CD14-positive monocyte (primary cell): Measurements from ENCODE around the gene SUFU. TPM values are rescaled to one million over a fixed set of nuclear protein-coding genes. Genes with fewer than 3 reads are reported as not detected.

ENCODE experiments used
- DNase-seq, 3 donors: peaks; one replicate each; pipeline ENCODE4 v3.0.0-alpha.2; 2011 to 2022
- H2AFZ ChIP-seq: 2 replicates; pipeline ENCODE4 v1.6.0; 2012; ENCODE audit warnings: mild to moderate bottlenecking, low read depth, low read length, inconsistent platforms; ENCODE audit not compliant: insufficient read depth, poor library complexity, severe bottlenecking
- H3K27ac ChIP-seq, 2 donors: 1 replicate in 1 of 2; 2 replicates in 1 of 2; pipeline ENCODE4 v1.5.1; 2012 to 2013; ENCODE audit warnings: low read length in 2 of 2, control low read depth in 1 of 2, inconsistent platforms in 1 of 2, low read depth in 1 of 2, mild to moderate bottlenecking in 1 of 2
- H3K27me3 ChIP-seq, 2 donors: one replicate each; pipeline versions ENCODE4 v1.6.0 to v1.6.1; 2011 to 2013; ENCODE audit warnings: low read length in 2 of 2; ENCODE audit not compliant: control insufficient read depth in 2 of 2, insufficient read depth in 2 of 2
- H3K36me3 ChIP-seq, 2 donors: replicated peaks in 1 of 2; 1 replicate in 1 of 2; 2 replicates in 1 of 2; pipeline versions ENCODE4 v1.5.1 to v1.6.1; 2012 to 2013; ENCODE audit warnings: low read length in 2 of 2, control low read depth in 1 of 2, inconsistent platforms in 1 of 2, mild to moderate bottlenecking in 1 of 2; ENCODE audit not compliant: insufficient read depth in 2 of 2, control insufficient read depth in 1 of 2
- H3K4me1 ChIP-seq, 2 donors: 1 replicate in 1 of 2; 2 replicates in 1 of 2; pipeline versions ENCODE4 v1.5.1 to v1.6.1; 2012 to 2013; ENCODE audit warnings: low read length in 2 of 2, control low read depth in 1 of 2, inconsistent platforms in 1 of 2, mild to moderate bottlenecking in 1 of 2, moderate library complexity in 1 of 2; ENCODE audit not compliant: insufficient read depth in 2 of 2, control insufficient read depth in 1 of 2
- H3K4me2 ChIP-seq: replicated peaks from 2 replicates; pipeline ENCODE3; 2012; ENCODE audit warnings: low read length, moderate library complexity, mild to moderate bottlenecking; ENCODE audit not compliant: poor library complexity, severe bottlenecking; ENCODE audit errors: extremely low read depth
- H3K4me3 ChIP-seq, 3 experiments: fragments of 200-600 bp in 1 of 3; sonication (generic) in 1 of 3; replicated peaks in 1 of 3; 1 replicate in 2 of 3; 2 replicates in 1 of 3; pipeline ENCODE4 v1.5.1; 2011 to 2013; ENCODE audit warnings: low read length in 3 of 3, mild to moderate bottlenecking in 3 of 3, control low read depth in 2 of 3, low read depth in 2 of 3, inconsistent platforms in 1 of 3, moderate library complexity in 1 of 3
- H3K79me2 ChIP-seq: 2 replicates; pipeline ENCODE4 v1.6.0; 2012; ENCODE audit warnings: mild to moderate bottlenecking, control low read depth, inconsistent platforms, low read length, moderate library complexity; ENCODE audit not compliant: insufficient read depth
- H3K9ac ChIP-seq: 2 replicates; pipeline ENCODE4 v1.6.0; 2017; ENCODE audit warnings: low read length, mild to moderate bottlenecking; ENCODE audit not compliant: insufficient read depth, poor library complexity, severe bottlenecking
- H3K9me3 ChIP-seq, 2 donors: replicated peaks in 1 of 2; 1 replicate in 1 of 2; 2 replicates in 1 of 2; pipeline versions ENCODE4 v1.5.1 to v1.6.1; 2012 to 2013; ENCODE audit warnings: low read length in 2 of 2, control low read depth in 1 of 2; ENCODE audit not compliant: control insufficient read depth in 1 of 2, insufficient read depth in 1 of 2
- H4K20me1 ChIP-seq: 2 replicates; pipeline ENCODE4 v1.6.0; 2012; ENCODE audit warnings: mild to moderate bottlenecking, low read length, control low read depth, moderate library complexity; ENCODE audit not compliant: insufficient read depth
- H3K27ac Mint-ChIP-seq, 7 donors: one replicate each; pipeline ENCODE4 v1.8.0; 2020; ENCODE audit warnings: mild to moderate bottlenecking in 7 of 7, mixed read lengths in 7 of 7, moderate library complexity in 6 of 7, inconsistent platforms in 2 of 7
- H3K27me3 Mint-ChIP-seq, 3 donors: one replicate each; pipeline ENCODE4 v1.8.0; 2021 to 2022; ENCODE audit warnings: low read depth in 3 of 3, mild to moderate bottlenecking in 3 of 3, mixed read lengths in 3 of 3, moderate library complexity in 3 of 3, inconsistent platforms in 1 of 3
- H3K36me3 Mint-ChIP-seq, 2 donors: one replicate each; pipeline ENCODE4 v1.8.0; 2020; ENCODE audit warnings: mixed read lengths in 2 of 2, inconsistent platforms in 1 of 2, mild to moderate bottlenecking in 1 of 2
- H3K4me1 Mint-ChIP-seq: one replicate; pipeline ENCODE4 v1.8.0; 2020; ENCODE audit warnings: mild to moderate bottlenecking, mixed read lengths
- H3K4me3 Mint-ChIP-seq, 2 donors: one replicate each; pipeline ENCODE4 v1.8.0; 2020; ENCODE audit warnings: mild to moderate bottlenecking in 2 of 2, mixed read lengths in 2 of 2, moderate library complexity in 1 of 2
- H3K9me3 Mint-ChIP-seq, 7 donors: one replicate each; pipeline ENCODE4 v1.8.0; 2020 to 2022; ENCODE audit warnings: mixed read lengths in 7 of 7, mild to moderate bottlenecking in 6 of 7, moderate library complexity in 6 of 7, inconsistent platforms in 2 of 7
- CTCF ChIP-seq: fragments of 200-600 bp; IDR thresholded peaks from one replicate; pipeline ENCODE4 v1.8.0; 2022; ENCODE audit warnings: antibody characterized with exemption, mild to moderate bottlenecking
- WGBS: methylation state at CpG from one replicate; pipeline ENCODE4 v1.1.5; 2013; ENCODE audit warnings: missing lambda C conversion rate; ENCODE audit not compliant: insufficient coverage; 5-methylcytosine and 5-hydroxymethylcytosine counted together
- intact Hi-C, 2 donors: fragments of 100-400 bp; cut with micrococcal nuclease; formaldehyde crosslinking; loops; one replicate each; pipeline versions ENCODE4 v1.15.0 to v1.15.1; 2023
- polyA plus RNA-seq, 3 donors: library from polyadenylated mRNA; depleted of rRNA in 1 of 3; unstranded in 2 of 3; stranded (reverse) in 1 of 3; fragments of 300-500 nt in 2 of 3; fragments of >200 nt in 1 of 3; fragmentation: Illumina TruSeq in 2 of 3; gene quantifications; 1 replicate in 2 of 3; 2 replicates in 1 of 3; pipeline ENCODE4 v1.2.3, GENCODE V29; 2012 to 2021

Gene SUFU
- polyA plus RNA-seq, 3 donors = 3.2 to 10.0 (median 5.7) TPM

GRCh38 chr10:102555781-102556328 is 52.1 kb downstream of the SUFU start:
- 59% methylated on average over 5 of the region's 11 CpGs for WGBS
- peak in 1 of 3 donors; percentile 15 for DNase-seq
- peaks cover 22 to 32% of the 10 kb centered on the region in 2 donors for H3K36me3 Mint-ChIP-seq

GRCh38 chr10:102557569-102557968 is 53.8 kb downstream of the SUFU start:
- H3K36me3 Mint-ChIP-seq = peaks cover 8 to 31% of the 10 kb centered on the region in 2 donors
- Histone ChIP-seq H3K79me2 (peaks cover 3% of the 10 kb centered on the region), H3K9ac (no peak overlapping the region), H3K27me3 (no peaks in the 10 kb centered on the region), H3K9me3 (no peaks in the 10 kb centered on the region), H3K4me3 (no peak overlapping the region), H3K4me2 (no peak overlapping the region), H3K4me1 (peaks cover 12 to 20% of the 10 kb centered on the region in 2 donors), H3K36me3 (peaks cover 0 to 22% of the 10 kb centered on the region in 2 donors), H3K27ac (no peak overlapping the region), H2AFZ (no peak overlapping the region), H4K20me1 (peaks cover 89% of the 10 kb centered on the region)
- whole genome bisulfite sequencing = no CpG with 5 or more reads among the region's 2 CpGs
- DNase-seq = no peak
- H3K4me1 Mint-ChIP-seq = peaks cover 31% of the 10 kb centered on the region
- no peak for TF ChIP-seq CTCF
- intact Hi-C loops = no loop called here
- H3K27ac Mint-ChIP-seq = no peak overlapping the region
- peaks cover 0 to 3% (median 0%) of the 10 kb centered on the region in 7 donors for H3K9me3 Mint-ChIP-seq
- no peaks in the 10 kb centered on the region for H3K27me3 Mint-ChIP-seq
- H3K4me3 Mint-ChIP-seq = no peak overlapping the region

More at GRCh38 chr10:102555781-102556328, 52.1 kb downstream of the SUFU start:
- H3K4me1 ChIP-seq = peaks cover 12 to 20% of the 10 kb centered on the region in 2 donors
- Mint-ChIP-seq H3K27ac (peak overlapping the region in 5 of 7 donors; percentile 16 to 61 (median 54)), H3K4me3 (no peak overlapping the region), H3K9me3 (peaks cover 0 to 2% (median 0%) of the 10 kb centered on the region in 7 donors), H3K27me3 (no peaks in the 10 kb centered on the region), H3K4me1 (peaks cover 31% of the 10 kb centered on the region)
- peaks cover 3% of the 10 kb centered on the region for H3K79me2 ChIP-seq
- no peak overlapping the region for H3K9ac ChIP-seq
- H3K27me3 ChIP-seq = no peaks in the 10 kb centered on the region
- TF ChIP-seq CTCF = no peak
- intact Hi-C loops = no loop called here
- H3K4me2 ChIP-seq = no peak overlapping the region
- H3K9me3 ChIP-seq = no peaks in the 10 kb centered on the region
- no peak overlapping the region for H2AFZ ChIP-seq
- H3K36me3 ChIP-seq = peaks cover 13 to 33% of the 10 kb centered on the region in 2 donors
- H3K4me3 ChIP-seq = no peak overlapping the region
- peaks cover 79% of the 10 kb centered on the region for H4K20me1 ChIP-seq
- H3K27ac ChIP-seq = peak overlapping the region in 1 of 2 donors; percentile 28
